Measurements from ENCODE around the gene MAFG. TPM values are rescaled to one million over a fixed set of nuclear protein-coding genes. Genes with fewer than 3 reads are reported as not detected.

Gene MAFG
- total and polyA plus RNA-seq, 2 experiments from 2014 or later, result 17.2 to 33.4 TPM

- peak overlapping the region; percentile 48; the same call in 1 of the 2 replicates for H3K4me3 ChIP-seq
- TF ChIP-seq NANOG (IDR thresholded peaks at IDR 0.05; ENCODE audit: borderline replicate concordance), result no peak
- TF ChIP-seq REST (IDR thresholded peaks at IDR 0.05; ENCODE audit: unreplicated experiment), result no peak
- no peak for TF ChIP-seq ETS1 (IDR thresholded peaks at IDR 0.05)
- no peak for TF ChIP-seq EZH2phosphoT487 (IDR thresholded peaks at IDR 0.05; ENCODE audit: unreplicated experiment)
- TF ChIP-seq CTCF (conservative IDR thresholded peaks at IDR 0.05; ENCODE audit: low read depth in 2 of 2), result no peak
- no peak for TF ChIP-seq CREB1 (CRISPR knock-in tag; IDR thresholded peaks at IDR 0.05; ENCODE audit: low read depth)
- TF ChIP-seq EZH2 (IDR thresholded peaks at IDR 0.05; ENCODE audit: low read depth, unreplicated experiment), result no peak
- TF ChIP-seq JUNB (IDR thresholded peaks at IDR 0.05; ENCODE audit: unreplicated experiment), result no peak
- no peak for TF ChIP-seq ZNF114 (CRISPR knock-in tag; IDR thresholded peaks at IDR 0.05)
- TF ChIP-seq ZNF462 (CRISPR knock-in tag; IDR thresholded peaks at IDR 0.05), result no peak
- no peak for TF ChIP-seq STAT1 (IDR thresholded peaks at IDR 0.05; ENCODE audit: unreplicated experiment)
- no peak for TF ChIP-seq ZNF331 (CRISPR knock-in tag; IDR thresholded peaks at IDR 0.05; ENCODE audit: low read depth)
These were observed 31.3 kb upstream of the MAFG start for GRCh38 chr17:81958633-81959342.

More at GRCh38 chr17:81958633-81959342, 31.3 kb upstream of the MAFG start:
- Mint-ChIP-seq H3K36me3 (ENCODE audit: low read depth) (no peaks in the 10 kb centered on the region; the same call in 2 of the 3 replicates), H3K27ac (no peak overlapping the region), H3K4me3 (peak overlapping the region; percentile 25; the same call in 1 of the 3 replicates), H3K9me3 (peaks cover 3% of the 10 kb centered on the region; the same call in 1 of the 3 replicates), H3K27me3 (ENCODE audit: insufficient read depth, low read depth, poor library complexity) (peaks cover 53% of the 10 kb centered on the region), H3K4me1 (no peaks in the 10 kb centered on the region; the same call in 2 of the 3 replicates)
- ATAC-seq (no peak), DNase-seq (ENCODE audit: low spot score) (no peak)
- no peaks in the 10 kb centered on the region for H3K36me3 ChIP-seq (ENCODE audit: insufficient read depth)
- peaks cover 68% of the 10 kb centered on the region for H3K27me3 ChIP-seq (ENCODE audit: insufficient read depth)
- H2AFZ ChIP-seq, result no peak overlapping the region
- 0 out of 2 replicates have a peak, but pooled peaks cover 6% of the 10 kb centered on the region for H4K20me1 ChIP-seq (replicated peaks; ENCODE audit: insufficient read depth)
- peak overlapping the region; percentile 68 for H3K4me2 ChIP-seq
- no peaks in the 10 kb centered on the region for H3K79me2 ChIP-seq (replicated peaks; ENCODE audit: insufficient read depth)
- peaks cover 12% of the 10 kb centered on the region for H3F3A ChIP-seq (replicated peaks; ENCODE audit: low read depth)
- no peak overlapping the region for H3K27ac ChIP-seq (ENCODE audit: low read depth)
- peaks cover 5% of the 10 kb centered on the region; the same call in 1 of the 2 replicates for H3K4me1 ChIP-seq (ENCODE audit: insufficient read depth)
- no peaks in the 10 kb centered on the region for H3K9me2 ChIP-seq (ENCODE audit: insufficient read depth)
